Upper lobe of right lung (tissue), 1 donor: Measurements from ENCODE around the gene A1CF. TPM values are rescaled to one million over a fixed set of nuclear protein-coding genes. Genes with fewer than 3 reads are reported as not detected.
"Not testable (repeated sequence)": the region's sequence is repeated elsewhere in the genome, so short reads cannot be mapped to it uniquely, and the experiment has no call there.

ENCODE experiments used
- ATAC-seq: fragments of 200-7000 bp; cut with Tn5 transposase; one replicate; pipeline ENCODE4 v1.9.1; 2020; ENCODE audit warnings: mild to moderate bottlenecking, moderate library complexity
- DNase-seq: peaks from one replicate; pipeline ENCODE4 v3.0.0-alpha.2; 2020
- H3K27ac ChIP-seq: fragments of 200-600 bp; one replicate; pipeline ENCODE4 v1.8.0; 2022
- H3K27me3 ChIP-seq: fragments of 200-600 bp; one replicate; pipeline ENCODE4 v1.8.0; 2022; ENCODE audit warnings: mild to moderate bottlenecking
- H3K36me3 ChIP-seq: fragments of 200-600 bp; one replicate; pipeline ENCODE4 v1.8.0; 2022
- H3K4me1 ChIP-seq: fragments of 200-600 bp; one replicate; pipeline ENCODE4 v1.8.0; 2022
- H3K4me3 ChIP-seq: fragments of 200-600 bp; one replicate; pipeline ENCODE4 v1.8.0; 2022; ENCODE audit warnings: mild to moderate bottlenecking
- H3K9me3 ChIP-seq: fragments of 200-600 bp; one replicate; pipeline ENCODE4 v1.8.0; 2022
- intact Hi-C: fragments of 100-400 bp; cut with DNase I; formaldehyde crosslinking; loops from one replicate; pipeline ENCODE4 v1.11.0; 2022
- total RNA-seq: library from RNA; stranded (reverse); fragmentation: NEBNext Ultra II Directional; extraction: Animal tissue kit (Norgen Biotek cat#: 25700); gene quantifications from one replicate; pipeline ENCODE4 v1.2.1, GENCODE V29; 2021
- TF ChIP-seq, protein P1 (sequence below): fragments of 200-600 bp; IDR thresholded peaks from one replicate; pipeline ENCODE4 v1.8.0; 2022; ENCODE audit warnings: antibody characterized with exemption
- donor health status: DM: no; HTN: yes; CAD: no; lungs with severe emphysema.

A1CF gene
- total RNA-seq, 1 donor from 2014 or later = not detected

DNA sequence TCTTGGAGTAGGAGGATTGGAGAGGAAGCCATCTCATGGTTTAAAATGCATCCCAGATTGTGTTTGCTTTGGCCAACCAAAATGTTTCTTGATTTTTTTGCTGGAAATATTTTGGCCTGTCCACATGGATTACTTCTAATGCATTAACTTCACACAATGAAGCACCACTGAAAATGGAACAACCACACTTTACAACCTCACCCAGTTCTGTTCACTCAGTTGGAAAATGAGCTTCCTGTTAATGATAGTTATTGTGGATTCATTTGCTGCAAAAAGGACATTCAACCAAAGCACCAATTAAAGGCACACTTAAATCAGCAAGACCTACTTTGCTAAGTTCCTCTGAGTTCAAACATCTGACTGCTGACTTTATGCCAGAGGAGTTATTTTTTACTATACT, 11.3 kb upstream of the A1CF start:
- Histone ChIP-seq H3K4me3 (no peak overlapping the region), H3K27ac (no peak overlapping the region), H3K9me3 (no peaks in the 10 kb centered on the region), H3K36me3 (no peaks in the 10 kb centered on the region), H3K4me1 (no peaks in the 10 kb centered on the region), H3K27me3 (no peaks in the 10 kb centered on the region)
- intact Hi-C loops = no loop called here
- TF ChIP-seq, protein P1, sequence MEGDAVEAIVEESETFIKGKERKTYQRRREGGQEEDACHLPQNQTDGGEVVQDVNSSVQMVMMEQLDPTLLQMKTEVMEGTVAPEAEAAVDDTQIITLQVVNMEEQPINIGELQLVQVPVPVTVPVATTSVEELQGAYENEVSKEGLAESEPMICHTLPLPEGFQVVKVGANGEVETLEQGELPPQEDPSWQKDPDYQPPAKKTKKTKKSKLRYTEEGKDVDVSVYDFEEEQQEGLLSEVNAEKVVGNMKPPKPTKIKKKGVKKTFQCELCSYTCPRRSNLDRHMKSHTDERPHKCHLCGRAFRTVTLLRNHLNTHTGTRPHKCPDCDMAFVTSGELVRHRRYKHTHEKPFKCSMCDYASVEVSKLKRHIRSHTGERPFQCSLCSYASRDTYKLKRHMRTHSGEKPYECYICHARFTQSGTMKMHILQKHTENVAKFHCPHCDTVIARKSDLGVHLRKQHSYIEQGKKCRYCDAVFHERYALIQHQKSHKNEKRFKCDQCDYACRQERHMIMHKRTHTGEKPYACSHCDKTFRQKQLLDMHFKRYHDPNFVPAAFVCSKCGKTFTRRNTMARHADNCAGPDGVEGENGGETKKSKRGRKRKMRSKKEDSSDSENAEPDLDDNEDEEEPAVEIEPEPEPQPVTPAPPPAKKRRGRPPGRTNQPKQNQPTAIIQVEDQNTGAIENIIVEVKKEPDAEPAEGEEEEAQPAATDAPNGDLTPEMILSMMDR = no peak
- DNase-seq (no peak), ATAC-seq (no peak)

DNA sequence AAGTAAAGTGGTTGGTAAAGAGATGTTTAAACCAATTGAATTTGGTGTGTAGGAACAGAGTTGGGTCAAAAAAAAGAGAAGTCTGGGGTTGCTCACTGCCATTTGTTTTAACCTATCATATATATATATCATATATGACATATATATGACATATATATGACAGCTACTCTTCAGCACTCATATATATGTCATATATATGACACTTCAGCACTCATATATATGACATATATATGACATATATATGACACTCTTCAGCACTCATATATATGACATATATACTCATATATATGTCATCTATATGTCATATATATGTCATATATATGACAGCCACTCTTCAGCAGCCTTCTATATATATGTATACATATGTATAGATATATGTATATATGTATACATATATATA, 8.9 kb upstream of the A1CF start:
- Histone ChIP-seq H3K27me3 (peaks cover 4% of the 10 kb centered on the region), H3K36me3 (no peaks in the 10 kb centered on the region), H3K4me3 (no peak overlapping the region), H3K4me1 (no peaks in the 10 kb centered on the region), H3K27ac (no peak overlapping the region), H3K9me3 (no peaks in the 10 kb centered on the region)
- intact Hi-C loops = no loop called here
- TF ChIP-seq, protein P1 = no peak
- ATAC-seq (no peak), DNase-seq (no peak)

GRCh38 chr10:50892467-50892866, 7.0 kb upstream of the A1CF start:
- Histone ChIP-seq H3K4me3 (no peak overlapping the region), H3K9me3 (no peaks in the 10 kb centered on the region), H3K36me3 (no peaks in the 10 kb centered on the region), H3K4me1 (no peaks in the 10 kb centered on the region), H3K27me3 (peaks cover 4% of the 10 kb centered on the region), H3K27ac (no peak overlapping the region)
- ATAC-seq = no peak
- intact Hi-C loops = no loop called here
- no peak for DNase-seq
- TF ChIP-seq, protein P1 = no peak

DNA sequence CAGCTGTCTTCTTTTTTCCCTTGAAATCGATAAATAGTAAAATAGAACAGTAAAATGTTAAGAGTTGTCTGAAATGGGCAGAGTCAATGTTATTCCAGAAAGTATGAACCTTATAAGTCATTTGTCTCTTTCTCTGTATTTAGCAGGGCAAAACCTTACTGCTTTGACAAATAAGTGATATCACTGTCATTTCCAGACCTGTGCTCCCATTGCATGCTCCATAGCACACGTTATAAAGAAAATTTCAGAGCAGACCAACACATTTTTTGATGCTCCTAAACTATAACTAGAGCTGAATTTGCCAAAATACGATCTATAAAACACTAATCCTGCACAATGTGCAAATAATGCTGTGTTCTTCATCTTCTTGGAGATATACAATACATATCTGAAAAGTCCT, 1.1 kb downstream of the A1CF start:
- TF ChIP-seq, protein P1 = no peak
- no peak overlapping the region for H3K4me3 ChIP-seq
- intact Hi-C loops = no loop called here
- H3K4me1 ChIP-seq = no peaks in the 10 kb centered on the region
- no peaks in the 10 kb centered on the region for H3K36me3 ChIP-seq
- no peaks in the 10 kb centered on the region for H3K27me3 ChIP-seq
- no peak overlapping the region for H3K27ac ChIP-seq
- no peak for ATAC-seq
- no peaks in the 10 kb centered on the region for H3K9me3 ChIP-seq
- DNase-seq = no peak

DNA sequence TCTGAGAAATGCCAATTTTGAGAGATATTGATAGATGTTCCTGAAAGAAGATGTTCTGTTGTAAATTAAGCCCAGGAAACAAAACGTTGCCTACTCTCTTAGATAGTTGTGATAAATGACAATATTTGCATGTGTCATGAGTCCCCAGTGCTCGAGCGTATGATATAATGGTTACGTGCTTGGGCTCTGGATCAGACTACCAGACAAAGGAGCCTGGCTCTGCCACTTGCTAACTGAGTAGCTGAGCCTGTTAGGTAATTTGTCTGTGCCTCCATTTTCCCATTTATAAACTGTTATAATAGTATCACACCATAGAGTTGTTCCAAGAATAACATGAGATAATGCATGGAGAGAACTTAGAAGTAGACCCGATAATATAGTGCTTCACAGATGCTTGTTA, 1.8 kb downstream of the A1CF start:
- Histone ChIP-seq H3K36me3 (no peaks in the 10 kb centered on the region), H3K4me1 (no peaks in the 10 kb centered on the region), H3K27ac (no peak overlapping the region), H3K9me3 (no peaks in the 10 kb centered on the region), H3K27me3 (no peaks in the 10 kb centered on the region), H3K4me3 (no peak overlapping the region)
- ATAC-seq (no peak), DNase-seq (no peak)
- TF ChIP-seq, protein P1 = no peak
- intact Hi-C loops = no loop called here

DNA sequence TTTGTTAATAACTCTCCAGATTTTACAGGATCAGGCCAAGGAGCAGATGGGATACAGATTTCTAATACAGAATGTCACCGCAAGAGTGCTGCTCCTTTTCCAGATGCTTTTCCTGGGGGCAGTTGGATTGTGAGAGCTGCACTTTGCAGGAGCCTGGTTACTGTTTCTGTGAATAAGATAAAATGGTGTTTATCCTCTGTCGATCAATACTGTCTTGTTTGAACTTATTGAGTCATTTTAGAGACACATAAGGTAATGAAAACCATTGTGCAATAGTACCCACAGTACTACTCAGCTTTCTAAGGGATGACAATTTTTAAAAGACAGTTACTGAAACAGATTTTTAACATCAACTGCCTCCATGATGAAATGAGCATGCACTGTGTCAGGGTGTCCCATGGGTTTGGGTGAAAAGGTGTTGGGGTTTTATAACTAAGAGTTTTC, 2.9 kb downstream of the A1CF start:
- Histone ChIP-seq H3K27ac (no peak overlapping the region), H3K4me3 (no peak overlapping the region), H3K4me1 (no peaks in the 10 kb centered on the region), H3K27me3 (no peaks in the 10 kb centered on the region), H3K9me3 (no peaks in the 10 kb centered on the region), H3K36me3 (no peaks in the 10 kb centered on the region)
- ATAC-seq = no peak
- TF ChIP-seq, protein P1 = no peak
- no peak for DNase-seq
- intact Hi-C loops = no loop called here

DNA sequence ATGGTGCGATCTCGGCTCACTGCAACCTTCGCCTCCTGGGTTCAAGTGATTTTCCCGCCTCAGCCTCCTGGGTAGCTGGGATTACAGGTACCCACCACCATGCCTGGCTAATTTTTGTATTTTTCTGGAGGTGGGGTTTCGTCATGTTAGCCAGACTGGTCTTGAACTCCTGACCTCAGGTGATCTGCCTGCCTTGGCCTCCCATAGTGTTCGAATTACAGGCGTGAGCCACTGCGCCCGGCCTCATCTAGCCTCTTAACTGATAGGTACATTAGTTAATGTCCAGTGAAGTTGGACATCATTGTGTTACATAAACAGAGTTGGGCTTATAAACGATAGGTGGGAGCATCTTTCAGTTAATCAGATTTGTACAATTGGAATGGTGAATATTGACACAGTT, 4.4 kb downstream of the A1CF start:
- H3K36me3 ChIP-seq, H3K9me3 ChIP-seq, H3K4me1 ChIP-seq, H3K27me3 ChIP-seq, ATAC-seq, H3K4me3 ChIP-seq, H3K27ac ChIP-seq, intact Hi-C loops, DNase-seq: not testable (repeated sequence)
